ENCODE data around the gene DIDO1.

Gene DIDO1

DNA sequence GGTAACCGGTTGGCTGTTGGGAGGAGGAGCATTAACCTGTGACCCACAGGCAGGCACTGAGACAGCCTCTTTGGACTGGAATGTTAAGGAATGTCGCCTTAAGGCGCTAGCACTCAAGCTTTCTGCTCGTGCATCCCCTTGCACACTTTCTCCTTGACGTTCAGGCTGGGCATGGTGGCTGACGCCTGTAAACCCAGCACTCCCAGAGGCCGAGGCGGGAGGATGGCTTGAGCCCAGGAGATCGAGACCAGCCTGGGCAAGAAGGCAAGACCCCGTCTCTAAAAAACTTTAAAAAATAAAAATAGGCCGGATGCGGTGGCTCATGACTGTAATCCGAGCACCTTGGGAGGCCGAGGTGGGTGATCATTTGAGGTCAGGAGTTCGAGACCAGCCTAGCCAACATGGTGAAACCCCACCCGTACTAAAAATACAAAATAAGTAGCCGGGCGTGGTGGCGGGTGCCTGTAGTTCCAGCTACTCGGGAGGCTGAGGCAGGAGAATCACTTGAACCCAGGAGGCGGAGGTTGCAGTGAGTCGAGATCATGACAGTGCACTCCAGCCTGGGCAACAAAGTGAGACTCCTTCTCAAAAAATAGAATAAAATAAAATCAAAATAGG lies 9.8 kb upstream of the DIDO1 start:
- peaks cover 18% of the 10 kb centered on the region; the same call in 1 of the 2 replicates for H4K20me1 ChIP-seq (ENCODE audit: low read depth, low read length)
- no peaks in the 10 kb centered on the region for H3K9me2 ChIP-seq (replicated peaks; ENCODE audit: insufficient read depth, low read length)
- no peak overlapping the region for H3K4me3 ChIP-seq (ENCODE audit: insufficient read depth, low read length, poor library complexity, severe bottlenecking)
- H2AFZ ChIP-seq (ENCODE audit: low read depth, low read length, severe bottlenecking) = no peak overlapping the region
- no peaks in the 10 kb centered on the region; the same call in 1 of the 2 replicates for H3K36me3 ChIP-seq (ENCODE audit: low read length)
- H3K79me2 ChIP-seq (ENCODE audit: insufficient read depth, low read length) = peaks cover 93% of the 10 kb centered on the region
- TF ChIP-seq, protein P1, sequence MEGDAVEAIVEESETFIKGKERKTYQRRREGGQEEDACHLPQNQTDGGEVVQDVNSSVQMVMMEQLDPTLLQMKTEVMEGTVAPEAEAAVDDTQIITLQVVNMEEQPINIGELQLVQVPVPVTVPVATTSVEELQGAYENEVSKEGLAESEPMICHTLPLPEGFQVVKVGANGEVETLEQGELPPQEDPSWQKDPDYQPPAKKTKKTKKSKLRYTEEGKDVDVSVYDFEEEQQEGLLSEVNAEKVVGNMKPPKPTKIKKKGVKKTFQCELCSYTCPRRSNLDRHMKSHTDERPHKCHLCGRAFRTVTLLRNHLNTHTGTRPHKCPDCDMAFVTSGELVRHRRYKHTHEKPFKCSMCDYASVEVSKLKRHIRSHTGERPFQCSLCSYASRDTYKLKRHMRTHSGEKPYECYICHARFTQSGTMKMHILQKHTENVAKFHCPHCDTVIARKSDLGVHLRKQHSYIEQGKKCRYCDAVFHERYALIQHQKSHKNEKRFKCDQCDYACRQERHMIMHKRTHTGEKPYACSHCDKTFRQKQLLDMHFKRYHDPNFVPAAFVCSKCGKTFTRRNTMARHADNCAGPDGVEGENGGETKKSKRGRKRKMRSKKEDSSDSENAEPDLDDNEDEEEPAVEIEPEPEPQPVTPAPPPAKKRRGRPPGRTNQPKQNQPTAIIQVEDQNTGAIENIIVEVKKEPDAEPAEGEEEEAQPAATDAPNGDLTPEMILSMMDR (IDR thresholded peaks at IDR 0.05; ENCODE audit: insufficient read depth, low read length, poor library complexity, severe bottlenecking) = no peak
- H3K27me3 ChIP-seq (ENCODE audit: low read length) = no peaks in the 10 kb centered on the region
- H3K9me3 ChIP-seq (ENCODE audit: insufficient read depth, low read length) = no peaks in the 10 kb centered on the region
- no peaks in the 10 kb centered on the region; the same call in 1 of the 2 replicates for H3F3A ChIP-seq (ENCODE audit: insufficient read depth)
- H3K4me2 ChIP-seq (ENCODE audit: low read depth, low read length, poor library complexity, severe bottlenecking) = peak overlapping the region; percentile 80
- no peak overlapping the region for H3K27ac ChIP-seq (ENCODE audit: low read depth, low read length)
- no peak overlapping the region for H3K9ac ChIP-seq (ENCODE audit: low read length)

DNA sequence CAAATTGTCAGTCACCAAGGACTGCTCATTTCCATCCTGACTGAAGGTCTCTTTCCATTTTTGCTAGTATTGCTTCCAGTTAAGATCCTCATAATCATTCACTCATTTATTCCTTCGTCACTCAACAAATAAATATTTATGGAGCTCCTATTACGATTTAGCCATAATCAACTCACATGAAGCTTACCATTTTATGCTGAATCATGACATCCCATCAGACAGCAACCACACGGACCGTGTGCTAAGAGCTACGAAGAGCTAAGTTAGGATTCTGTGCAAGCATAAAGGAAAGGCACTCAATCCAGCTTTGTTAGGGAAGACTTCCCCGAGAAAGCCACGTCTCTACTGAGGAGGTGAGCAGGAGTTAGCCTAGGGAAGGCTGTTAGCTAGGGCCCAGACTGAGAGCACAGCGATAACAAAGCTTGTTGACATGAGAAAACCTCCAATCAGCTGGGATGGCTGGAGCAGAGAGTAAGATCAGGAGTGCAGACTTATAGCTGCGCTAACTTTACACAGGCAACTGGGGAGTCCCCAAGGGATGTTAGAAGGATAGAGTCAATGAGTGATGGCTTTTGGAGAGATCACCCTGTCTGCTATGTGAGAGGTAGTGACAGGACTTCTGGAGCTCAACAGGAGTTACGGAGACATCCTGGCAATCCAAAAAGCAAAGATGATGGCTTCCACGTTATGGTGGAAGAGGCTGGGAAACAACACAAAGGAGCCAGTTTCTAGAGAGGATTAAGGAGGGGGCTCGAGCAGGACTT lies 9.1 kb upstream of the DIDO1 start:
- H3K27me3 ChIP-seq (ENCODE audit: low read length) = no peaks in the 10 kb centered on the region
- TF ChIP-seq EZH2phosphoT487 (conservative IDR thresholded peaks at IDR 0.05; ENCODE audit: low read length) = no peak
- TF ChIP-seq, protein P1 (IDR thresholded peaks at IDR 0.05; ENCODE audit: insufficient read depth, low read length, poor library complexity, severe bottlenecking) = no peak
- H3K9ac ChIP-seq (ENCODE audit: low read length) = no peak overlapping the region
- H3K4me3 ChIP-seq (ENCODE audit: insufficient read depth, low read length, poor library complexity, severe bottlenecking) = no peak overlapping the region
- no peaks in the 10 kb centered on the region for H3K9me3 ChIP-seq (ENCODE audit: insufficient read depth, low read length)
- peaks cover 6% of the 10 kb centered on the region; the same call in 1 of the 2 replicates for H3F3A ChIP-seq (ENCODE audit: insufficient read depth)
- H3K9me2 ChIP-seq (replicated peaks; ENCODE audit: insufficient read depth, low read length) = no peaks in the 10 kb centered on the region
- H3K79me2 ChIP-seq (ENCODE audit: insufficient read depth, low read length) = peaks cover 93% of the 10 kb centered on the region
- no peak overlapping the region for H3K4me2 ChIP-seq (ENCODE audit: low read depth, low read length, poor library complexity, severe bottlenecking)
- peaks cover 18% of the 10 kb centered on the region; the same call in 1 of the 2 replicates for H4K20me1 ChIP-seq (ENCODE audit: low read depth, low read length)
- no peak overlapping the region for H3K27ac ChIP-seq (ENCODE audit: low read depth, low read length)
- no peak overlapping the region for H2AFZ ChIP-seq (ENCODE audit: low read depth, low read length, severe bottlenecking)
- no peaks in the 10 kb centered on the region; the same call in 1 of the 2 replicates for H3K36me3 ChIP-seq (ENCODE audit: low read length)

DNA sequence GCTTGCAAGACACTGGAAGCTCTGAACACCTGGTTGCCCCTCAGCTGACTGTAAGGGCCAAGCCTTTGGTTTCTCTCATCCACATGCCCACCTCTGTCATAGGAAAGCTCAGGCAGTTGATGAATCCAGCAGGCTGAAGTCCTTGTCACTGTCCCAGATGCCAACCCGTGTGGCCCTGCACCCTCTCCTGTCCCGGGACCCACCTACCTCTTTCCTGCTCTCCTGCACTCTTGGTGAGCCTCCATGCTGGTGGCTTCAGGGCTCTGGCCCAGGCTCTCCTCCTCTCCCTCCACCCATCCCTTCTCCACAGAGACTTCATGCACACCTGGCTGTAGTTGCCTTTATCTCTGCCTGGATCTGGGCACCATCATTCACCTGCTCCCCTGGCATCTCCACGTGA lies 7.7 kb upstream of the DIDO1 start:
- Histone ChIP-seq H3K27ac (ENCODE audit: low read depth, low read length) (no peak overlapping the region), H3K9ac (ENCODE audit: low read length) (no peak overlapping the region), H2AFZ (ENCODE audit: low read depth, low read length, severe bottlenecking) (no peak overlapping the region), H3K9me3 (ENCODE audit: insufficient read depth, low read length) (no peaks in the 10 kb centered on the region), H3F3A (ENCODE audit: insufficient read depth) (peaks cover 8% of the 10 kb centered on the region; the same call in 1 of the 2 replicates), H3K4me2 (ENCODE audit: low read depth, low read length, poor library complexity, severe bottlenecking) (no peak overlapping the region), H3K4me3 (ENCODE audit: insufficient read depth, low read length, poor library complexity, severe bottlenecking) (no peak overlapping the region), H3K27me3 (ENCODE audit: low read length) (no peaks in the 10 kb centered on the region), H3K36me3 (ENCODE audit: low read length) (no peaks in the 10 kb centered on the region; the same call in 1 of the 2 replicates), H4K20me1 (ENCODE audit: low read depth, low read length) (peaks cover 18% of the 10 kb centered on the region; the same call in 1 of the 2 replicates), H3K79me2 (ENCODE audit: insufficient read depth, low read length) (peaks cover 95% of the 10 kb centered on the region), H3K9me2 (replicated peaks; ENCODE audit: insufficient read depth, low read length) (no peaks in the 10 kb centered on the region)
- TF ChIP-seq, protein P1 (IDR thresholded peaks at IDR 0.05; ENCODE audit: insufficient read depth, low read length, poor library complexity, severe bottlenecking) = no peak
- no peak for TF ChIP-seq EZH2phosphoT487 (conservative IDR thresholded peaks at IDR 0.05; ENCODE audit: low read length)

Data from SU-DHL-6 (cell line).